DND-41 (cell line): ENCODE results near the gene ZNF334.

ENCODE experiments used
- EZH2 ChIP-seq: IDR thresholded peaks from 3 replicates; pipeline ENCODE4 v1.6.1; 2012; ENCODE audit warnings: borderline replicate concordance, low read depth, mild to moderate bottlenecking, moderate library complexity, low read length, inconsistent platforms; ENCODE audit not compliant: severe bottlenecking
- TF ChIP-seq, protein P1 (sequence below): IDR thresholded peaks from 2 replicates; pipeline ENCODE4 v1.5.1; 2012; ENCODE audit warnings: borderline replicate concordance, low read length, moderate library complexity, mild to moderate bottlenecking; ENCODE audit not compliant: poor library complexity, severe bottlenecking; ENCODE audit errors: extremely low read depth

DNA sequence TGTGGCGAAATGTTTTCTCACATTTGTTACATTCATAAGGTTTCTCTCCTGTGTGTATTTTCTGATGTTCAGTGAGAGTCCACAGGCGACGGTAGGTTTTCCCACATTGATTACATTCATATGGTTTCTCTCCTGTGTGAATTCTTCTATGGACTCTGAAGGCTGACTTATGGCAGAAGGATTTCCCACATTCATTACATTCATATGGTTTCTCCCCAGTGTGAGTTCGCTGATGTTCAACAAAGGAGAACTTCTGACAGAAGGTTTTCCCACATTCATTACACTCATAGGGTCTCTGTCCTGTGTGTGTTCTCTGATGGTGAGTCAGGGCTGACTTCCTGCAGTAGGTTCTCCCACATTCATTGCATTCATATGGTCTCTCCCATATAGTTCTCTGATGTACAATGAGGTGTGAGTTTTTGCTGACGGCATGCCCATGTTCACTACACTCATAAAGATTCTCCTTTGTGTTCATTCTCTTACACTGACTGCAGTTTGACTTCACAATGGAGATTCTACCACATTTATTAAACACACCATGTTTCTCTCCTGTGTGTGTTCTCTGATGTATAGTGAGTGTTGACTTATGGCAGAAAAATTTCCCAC lies 11.9 kb downstream of the ZNF334 start:
- TF ChIP-seq, protein P1, sequence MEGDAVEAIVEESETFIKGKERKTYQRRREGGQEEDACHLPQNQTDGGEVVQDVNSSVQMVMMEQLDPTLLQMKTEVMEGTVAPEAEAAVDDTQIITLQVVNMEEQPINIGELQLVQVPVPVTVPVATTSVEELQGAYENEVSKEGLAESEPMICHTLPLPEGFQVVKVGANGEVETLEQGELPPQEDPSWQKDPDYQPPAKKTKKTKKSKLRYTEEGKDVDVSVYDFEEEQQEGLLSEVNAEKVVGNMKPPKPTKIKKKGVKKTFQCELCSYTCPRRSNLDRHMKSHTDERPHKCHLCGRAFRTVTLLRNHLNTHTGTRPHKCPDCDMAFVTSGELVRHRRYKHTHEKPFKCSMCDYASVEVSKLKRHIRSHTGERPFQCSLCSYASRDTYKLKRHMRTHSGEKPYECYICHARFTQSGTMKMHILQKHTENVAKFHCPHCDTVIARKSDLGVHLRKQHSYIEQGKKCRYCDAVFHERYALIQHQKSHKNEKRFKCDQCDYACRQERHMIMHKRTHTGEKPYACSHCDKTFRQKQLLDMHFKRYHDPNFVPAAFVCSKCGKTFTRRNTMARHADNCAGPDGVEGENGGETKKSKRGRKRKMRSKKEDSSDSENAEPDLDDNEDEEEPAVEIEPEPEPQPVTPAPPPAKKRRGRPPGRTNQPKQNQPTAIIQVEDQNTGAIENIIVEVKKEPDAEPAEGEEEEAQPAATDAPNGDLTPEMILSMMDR = no peak
- no peak for TF ChIP-seq EZH2
